Sigmoid colon (tissue), 7 donors: ENCODE results near the gene GTF3C5. TPM values are rescaled to one million over a fixed set of nuclear protein-coding genes. Genes with fewer than 3 reads are reported as not detected.
A peak's percentile ranks its signal among the peaks of the same experiment; 100 is the strongest.

Source experiments
- DNase-seq: peaks from one replicate; pipeline ENCODE4 v3.0.0-alpha.2; 2019
- H3K27ac ChIP-seq, 4 donors: fragments of 200-600 bp; sonication (generic); one replicate each; pipeline ENCODE4 v1.5.1; 2016 to 2019; ENCODE audit warnings: mild to moderate bottlenecking in 1 of 4
- H3K27me3 ChIP-seq, 3 donors: fragments of 200-600 bp; sonication (generic); one replicate each; pipeline ENCODE4 v1.5.1; 2019; ENCODE audit warnings: mild to moderate bottlenecking in 1 of 3
- H3K36me3 ChIP-seq, 4 donors: fragments of 200-600 bp; sonication (generic); one replicate each; pipeline ENCODE4 v1.5.1; 2016 to 2019
- H3K4me1 ChIP-seq, 4 donors: fragments of 200-600 bp; sonication (generic); one replicate each; pipeline ENCODE4 v1.5.1; 2017 to 2019
- H3K4me3 ChIP-seq, 4 donors: fragments of 200-600 bp; sonication (generic); one replicate each; pipeline ENCODE4 v1.5.1; 2017 to 2019; ENCODE audit warnings: mild to moderate bottlenecking in 2 of 4, moderate library complexity in 1 of 4
- H3K9me3 ChIP-seq, 4 donors: fragments of 200-600 bp in 3 of 4; sonication (generic) in 3 of 4; one replicate each; pipeline versions ENCODE4 v1.5.1 to v1.6.1; 2013 to 2019
- CTCF ChIP-seq, 4 experiments: fragments of 450-650 bp in 3 of 4; fragments of 200-600 bp in 1 of 4; IDR thresholded peaks; one replicate each; pipeline ENCODE4 v1.5.1; 2016 to 2019; ENCODE audit warnings: antibody characterized with exemption in 4 of 4, mild to moderate bottlenecking in 3 of 4, moderate library complexity in 2 of 4
- EP300 ChIP-seq, 4 donors: sonication (generic); formaldehyde crosslinking; IDR thresholded peaks; one replicate each; pipeline ENCODE4 v1.6.1; 2017; ENCODE audit warnings: antibody characterized with exemption in 4 of 4
- POLR2A ChIP-seq, 2 donors: fragments of 450-650 bp; IDR thresholded peaks; one replicate each; pipeline ENCODE4 v1.6.1; 2016; ENCODE audit warnings: antibody characterized with exemption in 2 of 2, mild to moderate bottlenecking in 2 of 2, moderate library complexity in 2 of 2
- POLR2AphosphoS5 ChIP-seq, 4 donors: sonication (generic); formaldehyde crosslinking; IDR thresholded peaks; one replicate each; pipeline ENCODE4 v1.6.1; 2017; ENCODE audit warnings: antibody characterized with exemption in 4 of 4
- WGBS, 2 donors: extraction: QIAGEN DNeasy Blood & Tissue Kit; methylation state at CpG; one replicate each; pipeline ENCODE4 v1.1.7; 2013; 5-methylcytosine and 5-hydroxymethylcytosine counted together
- intact Hi-C: fragments of 100-400 bp; cut with DNase I; formaldehyde crosslinking; loops from one replicate; pipeline ENCODE4 v1.15.1; 2023
- polyA plus RNA-seq, 3 donors: library from polyadenylated mRNA; stranded (reverse); fragments of 200-250 nt; gene quantifications; one replicate each; pipeline ENCODE4 v1.2.3, GENCODE V29; 2013
- total RNA-seq, 4 donors: library from RNA; depleted of rRNA; stranded (reverse); fragments of >200 nt; gene quantifications; one replicate each; pipeline ENCODE4 v1.1.0, GENCODE V29; 2016
- donor health status: healthy with polysubstance abuse.
- donor health status: Bipolar disorder and iron deficiency.
- donor health status: healthy.

Gene GTF3C5
- total and polyA plus RNA-seq, 7 donors: 25.8 to 52.7 (median 47.1) TPM

GRCh38 chr9:133046196-133046899, 15.6 kb downstream of the GTF3C5 start:
- no peaks in the 10 kb centered on the region for H3K9me3 ChIP-seq
- TF ChIP-seq CTCF (IDR thresholded peaks at IDR 0.05) (no peak), EP300 (IDR thresholded peaks at IDR 0.05) (no peak), POLR2A (IDR thresholded peaks at IDR 0.05) (no peak), POLR2AphosphoS5 (IDR thresholded peaks at IDR 0.05) (no peak)
- no peak overlapping the region for H3K27ac ChIP-seq
- no peak overlapping the region for H3K4me3 ChIP-seq
- H3K4me1 ChIP-seq: no peaks in the 10 kb centered on the region
- intact Hi-C loops: no loop called here
- WGBS, 2 donors: 94 to 96% methylated on average over 9 of the region's 9 CpGs
- H3K27me3 ChIP-seq: no peaks in the 10 kb centered on the region
- H3K36me3 ChIP-seq: peaks cover 15 to 97% (median 66%) of the 10 kb centered on the region in 4 donors
- DNase-seq: no peak

- H3K9me3 ChIP-seq: no peaks in the 10 kb centered on the region
- H3K27ac ChIP-seq: no peak overlapping the region
- H3K4me1 ChIP-seq: no peaks in the 10 kb centered on the region
- TF ChIP-seq POLR2A (IDR thresholded peaks at IDR 0.05) (no peak), EP300 (IDR thresholded peaks at IDR 0.05) (no peak), CTCF (IDR thresholded peaks at IDR 0.05) (no peak), POLR2AphosphoS5 (IDR thresholded peaks at IDR 0.05) (no peak)
- no peak overlapping the region for H3K4me3 ChIP-seq
- DNase-seq: no peak
- H3K27me3 ChIP-seq: no peaks in the 10 kb centered on the region
- intact Hi-C loops: no loop called here
- WGBS, 2 donors: 92 to 97% methylated on average over 7 of the region's 7 CpGs
- H3K36me3 ChIP-seq: peaks cover 19 to 99% (median 70%) of the 10 kb centered on the region in 4 donors
These were observed 16.1 kb downstream of the GTF3C5 start for GRCh38 chr9:133046900-133047295.

- Histone ChIP-seq H3K27me3 (no peaks in the 10 kb centered on the region), H3K4me3 (no peak overlapping the region), H3K4me1 (no peaks in the 10 kb centered on the region), H3K36me3 (peaks cover 10 to 99% (median 67%) of the 10 kb centered on the region in 4 donors), H3K9me3 (no peaks in the 10 kb centered on the region), H3K27ac (no peak overlapping the region)
- DNase-seq: no peak
- TF ChIP-seq POLR2AphosphoS5 (IDR thresholded peaks at IDR 0.05) (no peak), CTCF (IDR thresholded peaks at IDR 0.05) (peak in 1 of 4 experiments; percentile 21), POLR2A (IDR thresholded peaks at IDR 0.05) (no peak), EP300 (IDR thresholded peaks at IDR 0.05) (no peak)
- WGBS, 2 donors: 50 to 53% methylated on average over 5 of the region's 5 CpGs
- intact Hi-C loops: no loop called here
These were observed 17.8 kb downstream of the GTF3C5 start for GRCh38 chr9:133048595-133048994.

- Histone ChIP-seq H3K27me3 (no peaks in the 10 kb centered on the region), H3K4me3 (no peak overlapping the region), H3K4me1 (no peaks in the 10 kb centered on the region), H3K27ac (no peak overlapping the region), H3K9me3 (no peaks in the 10 kb centered on the region), H3K36me3 (peaks cover 12 to 99% (median 67%) of the 10 kb centered on the region in 4 donors)
- WGBS, 2 donors: 92 to 95% methylated on average over 13 of the region's 13 CpGs
- no peak for DNase-seq
- TF ChIP-seq POLR2AphosphoS5 (IDR thresholded peaks at IDR 0.05): no peak
- TF ChIP-seq EP300 (IDR thresholded peaks at IDR 0.05): no peak
- no peak for TF ChIP-seq POLR2A (IDR thresholded peaks at IDR 0.05)
- no peak for TF ChIP-seq CTCF (IDR thresholded peaks at IDR 0.05)
- intact Hi-C loops: no loop called here
These were observed 18.2 kb downstream of the GTF3C5 start for GRCh38 chr9:133049043-133049442.
